Endothelial cell of umbilical vein (primary cell): ENCODE measurements around the gene ATXN1. TPM values are rescaled to one million over a fixed set of nuclear protein-coding genes. Genes with fewer than 3 reads are reported as not detected.

Experiments used
- BruUV-seq: library from RNA; stranded (reverse); fragments of 400-500 nt; replicated peaks from 2 replicates; lab custom pipeline; 2021; lab: Mats Ljungman, UMichigan
- CTCF ChIA-PET: fragments of 300-600, 350-600 bp; sonication (Branson Sonifier 250); formaldehyde crosslinking; loops from one replicate; lab custom pipeline; 2021; ENCODE audit warnings: antibody characterized with exemption, inconsistent platforms; lab: Charles Lee
- POLR2A ChIA-PET: fragments of 300-600, 350-600 bp; sonication (Branson Sonifier 250); formaldehyde crosslinking; loops from one replicate; lab custom pipeline; 2021; ENCODE audit warnings: antibody characterized with exemption, inconsistent platforms; lab: Charles Lee
- DNase-seq: peaks from one replicate; pipeline ENCODE4 v3.0.0-alpha.2; 2011; ENCODE audit warnings: low read depth, low spot score
- FAIRE-seq: peaks from 2 replicates; lab custom pipeline; 2011; peaks lifted over from hg19 to GRCh38; lab: Jason Lieb, UNC
- H2AFZ ChIP-seq: 2 replicates; pipeline ENCODE4 v1.6.0; 2012; ENCODE audit warnings: low read depth, low read length, control low read depth, inconsistent platforms
- H3K27ac ChIP-seq: 2 replicates; pipeline ENCODE4 v1.5.1; 2011; ENCODE audit warnings: low read depth, mild to moderate bottlenecking, control low read depth, low read length, moderate library complexity; ENCODE audit not compliant: insufficient read depth
- H3K27me3 ChIP-seq, 2 experiments: 2 replicates each; pipeline versions ENCODE4 v1.6.0 to v1.6.1; 2011; ENCODE audit warnings: low read length in 2 of 2, mixed read lengths in 1 of 2; ENCODE audit not compliant: control insufficient read depth in 2 of 2, insufficient read depth in 2 of 2
- H3K36me3 ChIP-seq, 2 experiments: 2 replicates in 1 of 2; 3 replicates in 1 of 2; pipeline ENCODE4 v1.5.1; 2011; ENCODE audit warnings: low read length in 2 of 2, mild to moderate bottlenecking in 1 of 2, moderate library complexity in 1 of 2; ENCODE audit not compliant: control insufficient read depth in 2 of 2, insufficient read depth in 2 of 2; ENCODE audit errors: extremely low read depth in 1 of 2
- H3K4me1 ChIP-seq: 3 replicates; pipeline ENCODE4 v1.5.1; 2011; ENCODE audit warnings: mild to moderate bottlenecking, low read length; ENCODE audit not compliant: control insufficient read depth, insufficient read depth; ENCODE audit errors: extremely low read depth
- H3K4me2 ChIP-seq: 2 replicates; pipeline ENCODE4 v1.6.1; 2011; ENCODE audit warnings: low read length, control low read depth, mixed read lengths; ENCODE audit not compliant: insufficient read depth
- H3K4me3 ChIP-seq, 3 experiments: fragments of 200-600 bp in 1 of 3; sonication (generic), shearing (Covaris generic) in 1 of 3; replicated peaks in 1 of 3; 2 replicates each; pipeline ENCODE4 v1.5.1; 2011 to 2016; ENCODE audit warnings: control low read depth in 3 of 3, low read length in 3 of 3, mild to moderate bottlenecking in 2 of 3, inconsistent platforms in 1 of 3, low read depth in 1 of 3, moderate library complexity in 1 of 3; ENCODE audit not compliant: insufficient read depth in 1 of 3
- H3K79me2 ChIP-seq: 2 replicates; pipeline ENCODE4 v1.6.0; 2012; ENCODE audit warnings: low read length, inconsistent platforms; ENCODE audit not compliant: control insufficient read depth, insufficient read depth
- H3K9ac ChIP-seq: replicated peaks from 2 replicates; pipeline ENCODE3; 2011; ENCODE audit warnings: low read length, control low read depth; ENCODE audit not compliant: insufficient read depth; ENCODE audit errors: extremely low read depth
- H3K9me1 ChIP-seq: replicated peaks from 3 replicates; pipeline ENCODE4 v1.6.0; 2011; ENCODE audit warnings: mild to moderate bottlenecking, low read length; ENCODE audit not compliant: control insufficient read depth, insufficient read depth; ENCODE audit errors: extremely low read depth
- H3K9me3 ChIP-seq: replicated peaks from 2 replicates; pipeline ENCODE4 v1.5.1; 2012; ENCODE audit warnings: low read length, inconsistent platforms; ENCODE audit not compliant: control insufficient read depth, insufficient read depth
- H4K20me1 ChIP-seq: replicated peaks from 2 replicates; pipeline ENCODE3; 2011; ENCODE audit warnings: mild to moderate bottlenecking, low read length; ENCODE audit not compliant: control insufficient read depth, insufficient read depth; ENCODE audit errors: extremely low read depth
- CTCF ChIP-seq, 2 donors: IDR thresholded peaks; 1 replicate in 1 of 2; 2 replicates in 1 of 2; pipeline ENCODE4 v1.5.1; 2011; ENCODE audit warnings: low read length in 2 of 2, mild to moderate bottlenecking in 2 of 2, moderate library complexity in 2 of 2, control low read depth in 1 of 2, inconsistent platforms in 1 of 2, low read depth in 1 of 2; ENCODE audit not compliant: insufficient read depth in 1 of 2; ENCODE audit errors: extremely low read depth in 1 of 2
- EZH2 ChIP-seq: IDR thresholded peaks from 2 replicates; pipeline ENCODE4 v1.6.1; 2012; ENCODE audit warnings: borderline replicate concordance, low read depth, mild to moderate bottlenecking, moderate library complexity, low read length, inconsistent platforms; ENCODE audit not compliant: severe bottlenecking
- FOS ChIP-seq: IDR thresholded peaks from 2 replicates; pipeline ENCODE4 v1.6.1; 2011; ENCODE audit warnings: mild to moderate bottlenecking, low read length, moderate library complexity, borderline replicate concordance; ENCODE audit not compliant: insufficient read depth
- GATA2 ChIP-seq: IDR thresholded peaks from 2 replicates; pipeline ENCODE4 v1.7.0; 2011; ENCODE audit warnings: low read depth, mild to moderate bottlenecking, moderate library complexity, mixed read lengths, low read length; ENCODE audit not compliant: insufficient read length, insufficient read depth
- JUN ChIP-seq: IDR thresholded peaks from 2 replicates; pipeline ENCODE4 v1.6.1; 2011; ENCODE audit warnings: borderline replicate concordance, low read depth; ENCODE audit not compliant: insufficient read length, insufficient read depth
- MAX ChIP-seq: IDR thresholded peaks from 2 replicates; pipeline ENCODE4 v1.6.1; 2011; ENCODE audit not compliant: insufficient read depth, insufficient read length
- MYC ChIP-seq: IDR thresholded peaks from one replicate; pipeline ENCODE4 v1.6.1; 2011; ENCODE audit warnings: mild to moderate bottlenecking, low read depth, low read length
- POLR2A ChIP-seq: IDR thresholded peaks from 2 replicates; pipeline ENCODE4 v1.6.1; 2012; ENCODE audit warnings: low read depth, mild to moderate bottlenecking, control low read depth, low read length
- POLR2AphosphoS5 ChIP-seq: IDR thresholded peaks from 2 replicates; pipeline ENCODE4 v1.6.1; 2012; ENCODE audit warnings: low read depth, mild to moderate bottlenecking, control low read depth, low read length, moderate library complexity; ENCODE audit not compliant: insufficient read depth
- dilution Hi-C: fragments of 300-500 bp; cut with MboI; formaldehyde crosslinking; loops from one replicate; pipeline ENCODE4 v1.15.0; 2019; ENCODE audit warnings: low sequenced_read_pairs; ENCODE audit not compliant: extremely low pct_ligation_motif_present
- intact Hi-C: fragments of 100-400 bp; cut with micrococcal nuclease; formaldehyde crosslinking; loops from one replicate; pipeline ENCODE4 v1.10.0; 2022
- polyA plus RNA-seq, 4 experiments: library from polyadenylated mRNA; depleted of rRNA in 3 of 4; stranded (reverse) in 3 of 4; unstranded in 1 of 4; fragments of >200 nt; gene quantifications; 2 replicates each; pipeline versions ENCODE4 v1.2.1 to v1.2.3, GENCODE V29; 2011 to 2012; ENCODE audit warnings: missing spikeins in 1 of 4
- total RNA-seq: library from RNA; stranded (reverse); gene quantifications from 2 replicates; pipeline ENCODE4 v1.2.3, GENCODE V29; 2021

The ATXN1 gene
- total and polyA plus RNA-seq, 2 donors (not counting 3 experiments of a cell fraction or from before 2014, with no cell fraction given): 16.4 to 33.0 TPM

- no peak for TF ChIP-seq POLR2A
- TF ChIP-seq MYC: no peak
- no peak for TF ChIP-seq FOS
- no peak for TF ChIP-seq POLR2AphosphoS5
- TF ChIP-seq MAX: no peak
- no peak for TF ChIP-seq EZH2
- no peak for TF ChIP-seq GATA2
- no peak for TF ChIP-seq CTCF (IDR thresholded peaks at IDR 0.05; ENCODE audit: extremely low read depth in 1 of 2, insufficient read depth in 1 of 2, low read depth in 1 of 2, low read length in 2 of 2)
- TF ChIP-seq JUN: no peak
- no peak overlapping the region for H2AFZ ChIP-seq
- FAIRE-seq (no peak), DNase-seq (no peak)
- ChIA-PET CTCF (no interaction called here), POLR2A (no interaction called here)
- H3K27ac ChIP-seq: no peak overlapping the region
- dilution Hi-C loops: no loop called here
- no TSS peak for BruUV-seq
- intact Hi-C loops: no loop called here
- no peak overlapping the region for H3K9ac ChIP-seq
- H3K27me3 ChIP-seq: no peaks in the 10 kb centered on the region
- no peaks in the 10 kb centered on the region for H3K79me2 ChIP-seq
- H3K4me2 ChIP-seq: no peak overlapping the region
- H3K36me3 ChIP-seq: no peaks in the 10 kb centered on the region
- no peaks in the 10 kb centered on the region for H3K9me3 ChIP-seq
- peaks cover 5% of the 10 kb centered on the region for H3K4me1 ChIP-seq
- H4K20me1 ChIP-seq: no peaks in the 10 kb centered on the region
- H3K9me1 ChIP-seq: no peaks in the 10 kb centered on the region
- no peak overlapping the region for H3K4me3 ChIP-seq
Observed at GRCh38 chr6:16361121-16361520, 400.1 kb downstream of the ATXN1 start.
